Trophoblast cell (in vitro differentiated cells and primary cell): ENCODE measurements around the gene ZNF587.
"Not testable (repeated sequence)": the region's sequence is repeated elsewhere in the genome, so short reads cannot be mapped to it uniquely, and the experiment has no call there.

Experiments used
- DNase-seq, 2 donors: peaks; one replicate each; pipeline ENCODE4 v3.0.0-alpha.2; 2016
- H2AFZ ChIP-seq: 2 replicates; pipeline ENCODE4 v1.6.1; 2013; ENCODE audit warnings: low read length, moderate library complexity, mild to moderate bottlenecking; ENCODE audit not compliant: insufficient read depth, poor library complexity
- H2AK5ac ChIP-seq: 2 replicates; pipeline ENCODE4 v1.6.1; 2013; ENCODE audit warnings: mild to moderate bottlenecking, low read length
- H2BK120ac ChIP-seq: 2 replicates; pipeline ENCODE4 v1.6.1; 2013; ENCODE audit warnings: low read length, mild to moderate bottlenecking, moderate library complexity; ENCODE audit not compliant: insufficient read depth, poor library complexity
- H2BK12ac ChIP-seq: 2 replicates; pipeline ENCODE4 v1.6.1; 2013; ENCODE audit warnings: mild to moderate bottlenecking, low read length, moderate library complexity
- H2BK5ac ChIP-seq: 2 replicates; pipeline ENCODE4 v1.6.1; 2013; ENCODE audit warnings: low read length, low read depth, moderate library complexity, mild to moderate bottlenecking; ENCODE audit not compliant: poor library complexity
- H3K14ac ChIP-seq: 2 replicates; pipeline ENCODE4 v1.6.1; 2013; ENCODE audit warnings: mild to moderate bottlenecking, low read length
- H3K18ac ChIP-seq: 2 replicates; pipeline ENCODE4 v1.6.1; 2013; ENCODE audit warnings: mild to moderate bottlenecking, low read length
- H3K23ac ChIP-seq: 2 replicates; pipeline ENCODE4 v1.6.1; 2013; ENCODE audit warnings: low read length
- H3K27ac ChIP-seq: 2 replicates; pipeline ENCODE4 v1.5.1; 2013; ENCODE audit warnings: low read depth, mild to moderate bottlenecking, inconsistent platforms, low read length, moderate library complexity
- H3K27me3 ChIP-seq: 2 replicates; pipeline ENCODE4 v1.6.1; 2013; ENCODE audit warnings: inconsistent platforms, mild to moderate bottlenecking, low read length, moderate library complexity; ENCODE audit not compliant: insufficient read depth
- H3K36me3 ChIP-seq, 2 experiments: 1 replicate in 1 of 2; 2 replicates in 1 of 2; pipeline ENCODE4 v1.6.1; 2013; ENCODE audit warnings: low read length in 2 of 2, mild to moderate bottlenecking in 2 of 2, moderate library complexity in 1 of 2; ENCODE audit not compliant: insufficient read depth in 2 of 2, control insufficient read depth in 1 of 2
- H3K4ac ChIP-seq: 2 replicates; pipeline ENCODE4 v1.6.1; 2013; ENCODE audit warnings: low read depth, mild to moderate bottlenecking, low read length, moderate library complexity
- H3K4me1 ChIP-seq, 2 experiments: 1 replicate in 1 of 2; 2 replicates in 1 of 2; pipeline ENCODE4 v1.6.1; 2013; ENCODE audit warnings: low read length in 2 of 2, mild to moderate bottlenecking in 2 of 2, moderate library complexity in 1 of 2; ENCODE audit not compliant: insufficient read depth in 2 of 2, control insufficient read depth in 1 of 2
- H3K4me2 ChIP-seq: 2 replicates; pipeline ENCODE4 v1.6.1; 2013; ENCODE audit warnings: inconsistent platforms, mild to moderate bottlenecking, low read length, moderate library complexity
- H3K4me3 ChIP-seq: 2 replicates; pipeline ENCODE4 v1.5.1; 2013; ENCODE audit warnings: mild to moderate bottlenecking, low read depth, low read length, inconsistent platforms
- H3K79me1 ChIP-seq: one replicate; pipeline ENCODE4 v1.6.1; 2013; ENCODE audit warnings: low read length
- H3K79me2 ChIP-seq: 2 replicates; pipeline ENCODE4 v1.6.1; 2013; ENCODE audit warnings: low read length, mild to moderate bottlenecking; ENCODE audit not compliant: control insufficient read depth, insufficient read depth, poor library complexity
- H3K9ac ChIP-seq: 2 replicates; pipeline ENCODE4 v1.6.1; 2013; ENCODE audit warnings: mild to moderate bottlenecking, low read length
- H3K9me3 ChIP-seq: 2 replicates; pipeline ENCODE4 v1.6.1; 2013; ENCODE audit warnings: low read depth, mild to moderate bottlenecking, control low read depth, inconsistent platforms, low read length; ENCODE audit not compliant: insufficient read depth
- H4K12ac ChIP-seq: 2 replicates; pipeline ENCODE4 v1.6.1; 2013; ENCODE audit warnings: low read depth, mild to moderate bottlenecking, low read length, moderate library complexity
- H4K8ac ChIP-seq: 2 replicates; pipeline ENCODE4 v1.6.1; 2013; ENCODE audit warnings: low read depth, mild to moderate bottlenecking, low read length, moderate library complexity
- H4K91ac ChIP-seq: one replicate; pipeline ENCODE4 v1.6.1; 2013; ENCODE audit warnings: low read depth, mild to moderate bottlenecking, low read length, moderate library complexity
- WGBS: extraction: QIAGEN DNeasy Blood & Tissue Kit; methylation state at CpG from one replicate; pipeline ENCODE4 v1.1.7; 2013; ENCODE audit warnings: missing lambda C conversion rate; ENCODE audit not compliant: insufficient read length, insufficient coverage; ENCODE audit errors: extremely low coverage; 5-methylcytosine and 5-hydroxymethylcytosine counted together

ZNF587 gene

DNA sequence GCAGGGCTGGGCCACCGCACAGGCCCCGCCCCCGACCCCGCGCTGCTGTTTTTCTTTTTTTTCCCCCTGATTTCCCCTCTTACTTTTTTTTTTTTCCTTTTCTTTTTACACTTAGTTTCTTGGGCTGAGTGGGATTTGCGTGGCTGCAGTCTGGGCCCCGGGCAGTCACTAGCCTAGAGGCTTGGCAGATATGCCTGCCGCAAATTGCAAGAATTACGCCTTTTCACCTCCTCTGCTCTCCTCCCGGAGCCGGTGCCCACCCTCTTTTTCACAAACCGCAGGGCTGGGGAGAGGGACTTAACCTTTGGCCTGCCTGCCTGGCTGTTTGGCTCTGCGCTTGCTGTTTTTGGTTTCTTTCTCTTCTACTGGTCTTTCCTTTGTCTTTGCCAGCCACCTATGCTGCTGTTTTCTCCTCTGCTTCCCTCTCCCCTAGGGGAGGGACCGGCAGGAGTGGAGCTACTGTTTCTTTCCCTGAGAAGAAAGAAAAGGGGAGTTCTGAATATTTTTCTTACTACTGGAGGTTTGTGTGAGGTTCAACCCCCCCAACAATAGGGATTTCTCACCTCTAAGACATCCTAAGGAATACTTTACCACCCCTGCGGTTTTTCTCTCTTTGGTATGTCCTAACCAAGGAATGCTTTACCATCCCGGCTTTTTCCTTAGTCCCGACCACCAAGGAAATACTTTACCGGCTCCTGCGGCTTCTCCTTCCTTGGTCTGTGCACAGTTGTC lies 45.9 kb upstream of the ZNF587 start:
- Histone ChIP-seq H3K36me3 (peaks cover 9 to 18% of the 10 kb centered on the region in 2 experiments), H3K79me1 (peaks cover 15% of the 10 kb centered on the region), H3K79me2 (peaks cover 1% of the 10 kb centered on the region), H3K4ac (peak overlapping the region; percentile 6), H3K9ac (peak overlapping the region; percentile 60), H3K14ac (peak overlapping the region; percentile 88), H2BK120ac (peak overlapping the region; percentile 96), H2BK5ac (peak overlapping the region; percentile 94), H4K91ac (peak overlapping the region; percentile 96), H4K12ac (peak overlapping the region; percentile 4), H4K8ac (peak overlapping the region; percentile 87), H3K27ac (peak overlapping the region; percentile 98), H3K4me3 (peak overlapping the region; percentile 38), H3K18ac (peak overlapping the region; percentile 23), H3K4me2 (peak overlapping the region; percentile 58), H3K9me3 (no peaks in the 10 kb centered on the region), H3K27me3 (no peaks in the 10 kb centered on the region), H3K23ac (no peak overlapping the region), H3K4me1 (peaks cover 4 to 12% of the 10 kb centered on the region in 2 experiments), H2AFZ (no peak overlapping the region), H2AK5ac (peak overlapping the region; percentile 81), H2BK12ac (no peak overlapping the region)
- DNase-seq, result peak; percentile 70 to 76
- no CpG with 5 or more reads among the region's 19 CpGs for WGBS

DNA sequence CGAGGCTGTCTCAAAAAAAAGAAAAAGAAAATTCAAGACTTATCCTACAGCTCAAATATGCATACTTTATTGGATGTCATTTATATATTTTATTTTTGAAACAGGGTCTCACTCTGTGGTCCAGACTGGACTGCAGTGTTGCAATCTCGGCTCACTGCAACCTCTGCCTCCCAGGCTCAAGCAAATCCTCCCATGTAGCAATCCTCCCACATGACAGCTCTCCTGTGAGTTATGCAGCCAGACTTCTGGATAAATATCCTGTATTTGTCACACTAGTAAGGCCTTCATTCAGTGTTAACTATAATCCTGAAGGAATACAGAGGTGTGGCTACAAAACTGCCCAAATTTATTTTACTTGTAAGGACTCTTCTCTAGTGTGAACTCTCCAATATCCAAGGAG lies 42.1 kb upstream of the ZNF587 start:
- Histone ChIP-seq H3K27me3 (no peaks in the 10 kb centered on the region), H3K18ac (no peak overlapping the region), H2AFZ (no peak overlapping the region), H3K14ac (no peak overlapping the region), H3K9ac (no peak overlapping the region), H2BK5ac (no peak overlapping the region), H3K4me1 (peaks cover 16% of the 10 kb centered on the region in 2 experiments), H2BK12ac (no peak overlapping the region), H3K79me1 (peaks cover 15% of the 10 kb centered on the region), H3K4me2 (no peak overlapping the region), H3K23ac (no peak overlapping the region), H3K9me3 (no peaks in the 10 kb centered on the region), H2BK120ac (no peak overlapping the region), H4K8ac (no peak overlapping the region), H4K12ac (no peak overlapping the region), H2AK5ac (no peak overlapping the region), H3K4me3 (no peak overlapping the region), H3K79me2 (peaks cover 1% of the 10 kb centered on the region), H4K91ac (no peak overlapping the region), H3K36me3 (peaks cover 21 to 34% of the 10 kb centered on the region in 2 experiments), H3K4ac (no peak overlapping the region), H3K27ac (no peak overlapping the region)
- WGBS, result no CpG with 5 or more reads among the region's 2 CpGs
- DNase-seq, result peak; percentile 67 to 78

- H2BK12ac ChIP-seq, H2AK5ac ChIP-seq, H2BK120ac ChIP-seq, H3K18ac ChIP-seq, H4K91ac ChIP-seq, H4K8ac ChIP-seq, H3K4me2 ChIP-seq, H2BK5ac ChIP-seq, H3K14ac ChIP-seq, H3K9me3 ChIP-seq, H3K9ac ChIP-seq, H3K23ac ChIP-seq, H3K4me3 ChIP-seq, H4K12ac ChIP-seq, H2AFZ ChIP-seq, H3K27me3 ChIP-seq, H3K79me2 ChIP-seq, H3K4ac ChIP-seq: not testable (repeated sequence)
- Histone ChIP-seq H3K4me1 (peaks cover 21 to 23% of the 10 kb centered on the region in 2 experiments), H3K27ac (peak overlapping the region; percentile 14), H3K36me3 (peaks cover 25 to 40% of the 10 kb centered on the region in 2 experiments), H3K79me1 (peaks cover 13% of the 10 kb centered on the region)
- peak; percentile 38 to 64 for DNase-seq
- no CpG with 5 or more reads among the region's 17 CpGs for WGBS
These were observed 39.0 kb upstream of the ZNF587 start for GRCh38 chr19:57810410-57811295.

GRCh38 chr19:57812226-57812625 lies 37.4 kb upstream of the ZNF587 start:
- H4K8ac ChIP-seq, result no peak overlapping the region
- no peak overlapping the region for H2AK5ac ChIP-seq
- H4K12ac ChIP-seq, result no peak overlapping the region
- no peak overlapping the region for H4K91ac ChIP-seq
- peaks cover 26 to 28% of the 10 kb centered on the region in 2 experiments for H3K4me1 ChIP-seq
- H3K9ac ChIP-seq, result no peak overlapping the region
- no peak overlapping the region for H2AFZ ChIP-seq
- no peak overlapping the region for H3K4ac ChIP-seq
- peaks cover 21 to 37% of the 10 kb centered on the region in 2 experiments for H3K36me3 ChIP-seq
- H3K9me3 ChIP-seq, result no peaks in the 10 kb centered on the region
- no CpG with 5 or more reads among the region's 3 CpGs for WGBS
- H3K79me2 ChIP-seq, result peaks cover 8% of the 10 kb centered on the region
- no peak overlapping the region for H3K14ac ChIP-seq
- no peak overlapping the region for H2BK5ac ChIP-seq
- DNase-seq, result no peak
- no peak overlapping the region for H3K23ac ChIP-seq
- H2BK120ac ChIP-seq, result no peak overlapping the region
- H3K79me1 ChIP-seq, result peaks cover 16% of the 10 kb centered on the region
- no peak overlapping the region for H3K27ac ChIP-seq
- no peak overlapping the region for H2BK12ac ChIP-seq
- H3K4me3 ChIP-seq, result no peak overlapping the region
- H3K4me2 ChIP-seq, result no peak overlapping the region
- H3K18ac ChIP-seq, result no peak overlapping the region
- H3K27me3 ChIP-seq, result no peaks in the 10 kb centered on the region
